HCT116 (cell line): ENCODE results near the gene C2. TPM values are rescaled to one million over a fixed set of nuclear protein-coding genes. Genes with fewer than 3 reads are reported as not detected.
"Not testable (repeated sequence)": the region's sequence is repeated elsewhere in the genome, so short reads cannot be mapped to it uniquely, and the experiment has no call there.

Source experiments
- ATAC-seq: fragments of 200-7000 bp; cut with Tn5 transposase; 2 replicates; pipeline ENCODE4 v1.9.1; 2020; ENCODE audit warnings: mild to moderate bottlenecking, moderate library complexity
- BruUV-seq: library from RNA; stranded (reverse); fragments of 400-500 nt; replicated peaks from 2 replicates; lab custom pipeline; 2021; lab: Mats Ljungman, UMichigan
- CTCF ChIA-PET: fragments of 300-600 bp; sonication (Branson Sonifier 250); formaldehyde crosslinking; loops from one replicate; lab custom pipeline; 2021; ENCODE audit warnings: antibody characterized with exemption; lab: Charles Lee
- POLR2A ChIA-PET: fragments of 300-600, 350-600 bp; sonication (Branson Sonifier 250); formaldehyde crosslinking; loops from one replicate; lab custom pipeline; 2021; ENCODE audit warnings: antibody characterized with exemption; lab: Charles Lee
- RAD21 ChIA-PET, 2 experiments: fragments of 300-600 bp; sonication (Branson Sonifier 250); formaldehyde crosslinking; loops; one replicate each; lab custom pipeline; 2023; ENCODE audit warnings: low total read pairs in 2 of 2; ENCODE audit not compliant: uncharacterized antibody in 2 of 2, unreplicated experiment in 2 of 2, low non-redundant PET in 1 of 2; lab: Charles Lee
- DNase-seq: peaks from one replicate; pipeline ENCODE4 v3.0.0-alpha.2; 2010; ENCODE audit warnings: low read depth, low spot score
- H2AFZ ChIP-seq: fragments of 200-600 bp; shearing (Covaris generic), sonication (generic); 2 replicates; pipeline ENCODE4 v1.6.1; 2017; ENCODE audit warnings: low read depth, mixed run types, mixed read lengths, antibody characterized with exemption, low read length; ENCODE audit not compliant: poor library complexity, severe bottlenecking
- H3K27ac ChIP-seq: 2 replicates; pipeline ENCODE4 v1.5.1; 2012; ENCODE audit warnings: low read depth, low read length
- H3K27me3 ChIP-seq: fragments of 200-600 bp; sonication (generic); 2 replicates; pipeline ENCODE4 v1.6.1; 2016; ENCODE audit warnings: mixed run types, low read length, mixed read lengths; ENCODE audit not compliant: insufficient read depth
- H3K36me3 ChIP-seq, 2 experiments: fragments of 200-500 bp in 1 of 2; fragments of 200-600 bp in 1 of 2; sonication (Bioruptor generic) in 1 of 2; sonication (generic) in 1 of 2; 2 replicates each; pipeline versions ENCODE4 v1.5.1 to v1.6.1; 2014 to 2016; ENCODE audit warnings: low read length in 2 of 2, inconsistent platforms in 1 of 2, mixed read lengths in 1 of 2, mixed run types in 1 of 2; ENCODE audit not compliant: insufficient read depth in 2 of 2, control insufficient read depth in 1 of 2
- H3K4me1 ChIP-seq, 2 experiments: fragments of 200-600 bp in 1 of 2; sonication (generic) in 1 of 2; 2 replicates each; pipeline versions ENCODE4 v1.5.1 to v1.6.1; 2012 to 2017; ENCODE audit warnings: low read length in 2 of 2, inconsistent platforms in 1 of 2, mild to moderate bottlenecking in 1 of 2, mixed read lengths in 1 of 2, mixed run types in 1 of 2, moderate library complexity in 1 of 2; ENCODE audit not compliant: insufficient read depth in 2 of 2, control insufficient read depth in 1 of 2
- H3K4me2 ChIP-seq: fragments of 200-600 bp; sonication (generic); 2 replicates; pipeline ENCODE4 v1.6.1; 2017; ENCODE audit warnings: mixed run types, low read length, mixed read lengths
- H3K4me3 ChIP-seq, 2 experiments: fragments of 200-600 bp in 1 of 2; sonication (generic) in 1 of 2; replicated peaks in 1 of 2; 2 replicates each; pipeline ENCODE4 v1.5.1; 2011 to 2016; ENCODE audit warnings: low read length in 2 of 2, control low read depth in 1 of 2, low read depth in 1 of 2, mild to moderate bottlenecking in 1 of 2, mixed read lengths in 1 of 2, mixed run types in 1 of 2
- H3K79me2 ChIP-seq: fragments of 200-600 bp; sonication (generic); 2 replicates; pipeline ENCODE4 v1.6.1; 2017; ENCODE audit warnings: mild to moderate bottlenecking, mixed run types, low read length, moderate library complexity, mixed read lengths; ENCODE audit not compliant: insufficient read depth
- H3K9ac ChIP-seq: fragments of 200-600 bp; sonication (generic); 2 replicates; pipeline ENCODE4 v1.6.1; 2016; ENCODE audit warnings: low read length, mixed read lengths
- H3K9me2 ChIP-seq: fragments of 200-600 bp; sonication (generic), shearing (Covaris generic); 2 replicates; pipeline ENCODE4 v1.6.1; 2017; ENCODE audit warnings: mixed run types, mild to moderate bottlenecking, moderate library complexity; ENCODE audit not compliant: insufficient read depth
- H3K9me3 ChIP-seq, 2 experiments: fragments of 200-500 bp in 1 of 2; fragments of 200-600 bp in 1 of 2; sonication (Bioruptor generic) in 1 of 2; sonication (generic) in 1 of 2; 2 replicates each; pipeline ENCODE4 v1.6.1; 2014 to 2017; ENCODE audit warnings: low read length in 2 of 2, mixed read lengths in 2 of 2, inconsistent platforms in 1 of 2, low read depth in 1 of 2, mild to moderate bottlenecking in 1 of 2, mixed run types in 1 of 2, moderate library complexity in 1 of 2; ENCODE audit not compliant: control insufficient read depth in 1 of 2, insufficient read depth in 1 of 2
- H4K20me1 ChIP-seq: fragments of 200-600 bp; sonication (generic), shearing (Covaris generic); 2 replicates; pipeline ENCODE4 v1.6.1; 2017; ENCODE audit warnings: mixed run types, mild to moderate bottlenecking, moderate library complexity; ENCODE audit not compliant: insufficient read depth
- EGR1 ChIP-seq: IDR thresholded peaks from 2 replicates; pipeline ENCODE4 v1.6.1; 2012; ENCODE audit warnings: low read depth
- JUND ChIP-seq: IDR thresholded peaks from 2 replicates; pipeline ENCODE4 v1.6.1; 2012
- RAD21 ChIP-seq: IDR thresholded peaks from 2 replicates; pipeline ENCODE4 v1.6.1; 2012; ENCODE audit warnings: low read depth, mild to moderate bottlenecking
- REST ChIP-seq: IDR thresholded peaks from 2 replicates; pipeline ENCODE4 v1.6.1; 2012; ENCODE audit warnings: low read depth
- SP1 ChIP-seq: IDR thresholded peaks from 2 replicates; pipeline ENCODE4 v1.6.1; 2012; ENCODE audit warnings: low read depth
- TCF7L2 ChIP-seq: IDR thresholded peaks from 2 replicates; pipeline ENCODE4 v1.7.0; 2011; ENCODE audit warnings: borderline replicate concordance, inconsistent platforms; ENCODE audit not compliant: insufficient read depth, insufficient read length; ENCODE audit errors: extremely low read depth
- ZBTB33 ChIP-seq: IDR thresholded peaks from 2 replicates; pipeline ENCODE4 v1.6.1; 2011; ENCODE audit warnings: mild to moderate bottlenecking, low read length, moderate library complexity; ENCODE audit not compliant: insufficient replicate concordance; ENCODE audit errors: extremely low read depth
- ZNF274 ChIP-seq: fragments of 200-500 bp; sonication (Bioruptor generic); IDR thresholded peaks from 2 replicates; pipeline ENCODE4 v1.6.1; 2014; ENCODE audit warnings: mild to moderate bottlenecking, low read depth, low read length, inconsistent platforms
- intact Hi-C: fragments of 100-400 bp; cut with micrococcal nuclease; formaldehyde crosslinking; loops from 2 replicates; pipeline ENCODE4 v1.10.0; 2022
- total RNA-seq: library from RNA; stranded (reverse); gene quantifications from one replicate; pipeline ENCODE4 v1.2.1, GENCODE V29; 2021; ENCODE audit not compliant: unreplicated experiment

C2 gene
- total RNA-seq, 1 experiment from 2014 or later, result 3.1 TPM

- TF ChIP-seq TCF7L2 (no peak), RAD21 (no peak), REST (no peak), SP1 (no peak), ZBTB33 (no peak), ZNF274 (no peak), JUND (no peak), EGR1 (no peak)
- TF ChIP-seq, all 23 proteins: peak for 0
Observed at GRCh38 chr6:31930962-31931361, 3.4 kb downstream of the C2 start.

GRCh38 chr6:31932137-31932536, 4.6 kb downstream of the C2 start:
- H4K20me1 ChIP-seq, BruUV-seq, H2AFZ ChIP-seq, H3K27me3 ChIP-seq, POLR2A ChIA-PET, H3K9ac ChIP-seq, H3K79me2 ChIP-seq, intact Hi-C loops, H3K9me3 ChIP-seq, H3K4me2 ChIP-seq, H3K4me3 ChIP-seq, H3K36me3 ChIP-seq, CTCF ChIA-PET, H3K9me2 ChIP-seq, H3K27ac ChIP-seq, H3K4me1 ChIP-seq, DNase-seq, ATAC-seq, RAD21 ChIA-PET: not testable (repeated sequence)

More at GRCh38 chr6:31930962-31931361, 3.4 kb downstream of the C2 start:
- no peak overlapping the region for H3K4me2 ChIP-seq
- DNase-seq, result no peak
- no peaks in the 10 kb centered on the region for H3K79me2 ChIP-seq
- H2AFZ ChIP-seq, result no peak overlapping the region
- ChIA-PET RAD21 (no interaction called here), CTCF (no interaction called here), POLR2A (no interaction called here)
- H3K9me2 ChIP-seq, result no peaks in the 10 kb centered on the region
- no peaks in the 10 kb centered on the region for H3K36me3 ChIP-seq
- H4K20me1 ChIP-seq, result no peaks in the 10 kb centered on the region
- no peaks in the 10 kb centered on the region for H3K27me3 ChIP-seq
- no peak overlapping the region for H3K27ac ChIP-seq
- H3K4me3 ChIP-seq, result no peak overlapping the region
- intact Hi-C loops, result no loop called here
- ATAC-seq, result no peak
- H3K4me1 ChIP-seq, result peaks cover 0 to 3% of the 10 kb centered on the region in 2 experiments; a peak in 2 of 4 replicates
- BruUV-seq, result no TSS peak
- no peak overlapping the region for H3K9ac ChIP-seq
- no peaks in the 10 kb centered on the region for H3K9me3 ChIP-seq
